A549 (cell line): Measurements from ENCODE around the gene CLIC5.

Experiments
- CBX8 ChIP-seq: fragments of 200-600 bp; sonication (generic); IDR thresholded peaks from 2 replicates; pipeline ENCODE4 v1.6.1; 2016
- CEBPB ChIP-seq, 2 experiments: fragments of >200 bp in 1 of 2; sonication (Bioruptor Twin) in 1 of 2; formaldehyde crosslinking in 1 of 2; IDR thresholded peaks; 2 replicates each; pipeline ENCODE4 v1.6.1; 2012 to 2016
- FOSL2 ChIP-seq, 2 experiments: fragments of 450-650 bp in 1 of 2; fragments of >200 bp in 1 of 2; sonication (Bioruptor Twin) in 1 of 2; formaldehyde crosslinking; IDR thresholded peaks; 2 replicates each; pipeline versions ENCODE4 v1.5.0 to v1.6.1; 2016 to 2020; ENCODE audit warnings: mild to moderate bottlenecking in 1 of 2, moderate library complexity in 1 of 2
- POLR2A ChIP-seq: IDR thresholded peaks from 2 replicates; pipeline ENCODE4 v1.6.1; 2012; ENCODE audit warnings: mild to moderate bottlenecking, low read length
- TF ChIP-seq, protein P1 (sequence below): fragments of >200 bp; sonication (Bioruptor Twin); formaldehyde crosslinking; IDR thresholded peaks from 3 replicates; pipeline ENCODE4 v1.5.1; 2016

DNA sequence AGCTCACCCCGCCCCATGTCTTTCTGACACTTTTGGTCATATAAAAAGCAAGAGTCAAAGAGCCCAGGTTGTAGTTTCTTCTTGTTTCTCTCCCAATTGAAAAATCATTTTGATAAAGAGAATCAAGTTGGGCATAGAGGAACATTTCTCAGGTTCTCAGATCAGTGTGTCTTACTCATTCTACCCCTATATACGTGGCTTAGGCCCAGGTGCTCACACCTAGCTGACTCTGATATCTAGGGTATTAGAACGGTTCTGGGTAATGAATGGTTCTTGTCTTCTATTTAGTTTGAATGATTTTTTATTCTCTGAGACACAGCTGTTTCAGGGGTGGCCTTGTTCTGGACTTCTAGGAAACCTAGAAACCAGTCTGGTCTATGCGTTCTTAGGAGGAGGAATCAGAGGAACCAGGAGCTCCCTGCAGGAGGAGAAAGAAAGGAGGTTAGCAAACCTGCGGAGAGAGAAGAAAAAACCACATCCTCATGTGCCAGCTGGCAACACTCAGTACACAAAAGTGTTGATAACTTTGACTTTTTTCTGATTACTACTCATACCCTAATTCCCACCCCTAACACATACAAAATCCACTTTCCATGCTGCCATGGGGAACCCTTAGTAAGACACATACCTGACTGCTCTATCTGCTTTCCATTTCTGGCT is 178.0 kb downstream of the CLIC5 start:
- TF ChIP-seq, protein P1, sequence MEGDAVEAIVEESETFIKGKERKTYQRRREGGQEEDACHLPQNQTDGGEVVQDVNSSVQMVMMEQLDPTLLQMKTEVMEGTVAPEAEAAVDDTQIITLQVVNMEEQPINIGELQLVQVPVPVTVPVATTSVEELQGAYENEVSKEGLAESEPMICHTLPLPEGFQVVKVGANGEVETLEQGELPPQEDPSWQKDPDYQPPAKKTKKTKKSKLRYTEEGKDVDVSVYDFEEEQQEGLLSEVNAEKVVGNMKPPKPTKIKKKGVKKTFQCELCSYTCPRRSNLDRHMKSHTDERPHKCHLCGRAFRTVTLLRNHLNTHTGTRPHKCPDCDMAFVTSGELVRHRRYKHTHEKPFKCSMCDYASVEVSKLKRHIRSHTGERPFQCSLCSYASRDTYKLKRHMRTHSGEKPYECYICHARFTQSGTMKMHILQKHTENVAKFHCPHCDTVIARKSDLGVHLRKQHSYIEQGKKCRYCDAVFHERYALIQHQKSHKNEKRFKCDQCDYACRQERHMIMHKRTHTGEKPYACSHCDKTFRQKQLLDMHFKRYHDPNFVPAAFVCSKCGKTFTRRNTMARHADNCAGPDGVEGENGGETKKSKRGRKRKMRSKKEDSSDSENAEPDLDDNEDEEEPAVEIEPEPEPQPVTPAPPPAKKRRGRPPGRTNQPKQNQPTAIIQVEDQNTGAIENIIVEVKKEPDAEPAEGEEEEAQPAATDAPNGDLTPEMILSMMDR, result no peak
- TF ChIP-seq CEBPB (IDR thresholded peaks at IDR 0.05) (no peak), CBX8 (no peak), POLR2A (no peak), FOSL2 (IDR thresholded peaks at IDR 0.05) (no peak), FOSL2 (CRISPR knock-in tag; IDR thresholded peaks at IDR 0.05) (no peak)
